HG03521 (cell line): Measurements from ENCODE around the gene VENTX.

Experiments used
- ATAC-seq: cut with Tn5 transposase; IDR thresholded peaks from one replicate; pipeline ENCODE4 v1.9.1; 2021; ENCODE audit warnings: mild to moderate bottlenecking, moderate library complexity; ENCODE audit not compliant: unreplicated experiment

Gene VENTX

GRCh38 chr10:133237588-133238465, at the start of gene VENTX:
Gene VENTX, plus strand, starts transcription at chr10:133237855. Its CDS starts 60 bp downstream, at chr10:133237915.
- ATAC-seq = no peak

GRCh38 chr10:133187906-133188681, 49.6 kb upstream of the VENTX start:
- ATAC-seq = no peak

GRCh38 chr10:133189256-133189655, 48.4 kb upstream of the VENTX start:
- ATAC-seq = no peak

- ATAC-seq = no peak
Observed at GRCh38 chr10:133189726-133190125, 47.9 kb upstream of the VENTX start.

- no peak for ATAC-seq
Observed at GRCh38 chr10:133190225-133190624, 47.4 kb upstream of the VENTX start.

GRCh38 chr10:133191651-133192050, 46.0 kb upstream of the VENTX start:
- no peak for ATAC-seq

GRCh38 chr10:133194151-133194550, 43.5 kb upstream of the VENTX start:
- ATAC-seq = no peak

GRCh38 chr10:133195096-133195495, 42.6 kb upstream of the VENTX start:
- ATAC-seq = no peak

GRCh38 chr10:133195611-133196010, 42.0 kb upstream of the VENTX start:
- ATAC-seq = no peak

GRCh38 chr10:133196221-133196915, 41.3 kb upstream of the VENTX start:
- ATAC-seq = no peak

- ATAC-seq = no peak
Observed at GRCh38 chr10:133196936-133197758, 40.5 kb upstream of the VENTX start.

GRCh38 chr10:133197786-133198185, 39.9 kb upstream of the VENTX start:
- ATAC-seq = no peak

- ATAC-seq = no peak
Observed at GRCh38 chr10:133198206-133198605, 39.4 kb upstream of the VENTX start.

GRCh38 chr10:133198621-133199487, 38.8 kb upstream of the VENTX start:
- ATAC-seq = no peak

GRCh38 chr10:133199488-133199885, 38.2 kb upstream of the VENTX start:
- ATAC-seq = no peak

- no peak for ATAC-seq
Observed at GRCh38 chr10:133199992-133200611, 37.6 kb upstream of the VENTX start.

- ATAC-seq = no peak
Observed at GRCh38 chr10:133200621-133201031, 37.0 kb upstream of the VENTX start.

- ATAC-seq = no peak
Observed at GRCh38 chr10:133201151-133201947, 36.3 kb upstream of the VENTX start.
